Measurements from ENCODE around the gene ZBTB45.

The ZBTB45 gene

DNA sequence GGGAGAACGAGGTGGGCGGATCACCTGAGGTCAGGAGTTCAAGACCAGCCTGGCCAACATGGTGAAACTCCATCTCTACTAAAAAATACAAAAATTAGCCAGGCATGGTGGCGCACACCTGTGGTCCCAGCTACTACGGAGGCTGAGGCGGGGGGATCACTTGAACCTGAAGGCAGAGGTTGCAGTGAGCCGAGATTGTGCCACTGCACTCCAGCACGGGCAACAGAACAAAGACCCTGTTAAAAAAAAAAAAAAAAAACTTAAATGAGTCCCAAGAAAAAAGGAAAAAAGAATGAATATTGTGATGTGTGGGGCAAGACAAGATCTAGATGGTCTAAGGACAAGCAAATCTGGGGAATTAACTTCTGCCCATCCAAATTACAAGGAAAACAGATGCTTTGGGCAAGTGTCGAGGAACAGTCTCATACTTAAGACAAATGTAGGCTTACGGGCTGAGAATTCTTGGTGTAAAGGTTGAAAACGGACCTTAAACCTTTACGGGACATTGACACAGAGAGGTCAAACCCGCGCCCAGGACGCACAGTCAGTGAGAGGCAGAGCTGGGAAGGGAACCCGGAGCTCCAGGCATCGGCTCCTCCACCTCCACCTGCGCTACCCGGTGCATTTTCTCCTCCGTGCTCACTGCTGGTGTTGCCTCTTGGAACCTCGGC lies 53.4 kb downstream of the ZBTB45 start:
- in situ Hi-C loops (cut with HindIII; ENCODE audit: low pct_ligation_motif_present, low pct_unique_long_range_greater_than_20kb, low sequenced_read_pairs): no loop called here
- DNase-seq: no peak

All from ACHN (cell line).